Epithelial cell of proximal tubule (primary cell): ENCODE data around the gene ABCB1. TPM values are rescaled to one million over a fixed set of nuclear protein-coding genes. Genes with fewer than 3 reads are reported as not detected.

Experiments used
- DNase-seq: peaks from one replicate; pipeline ENCODE4 v3.0.0-alpha.2; 2011; ENCODE audit warnings: low read depth
- H3K4me3 ChIP-seq: 2 replicates; pipeline ENCODE4 v1.5.1; 2011; ENCODE audit warnings: low read depth, mild to moderate bottlenecking, low read length
- total RNA-seq: library from RNA; depleted of rRNA; stranded (reverse); fragments of >200 nt; gene quantifications from 2 replicates; pipeline ENCODE4 v1.2.3, GENCODE V29; 2015
- TF ChIP-seq, protein P1 (sequence below): conservative IDR thresholded peaks from 2 replicates; pipeline ENCODE4 v1.5.1; 2012; ENCODE audit warnings: low read depth, mild to moderate bottlenecking, low read length

The ABCB1 gene
- total RNA-seq, 1 donor from 2014 or later: 13.3 TPM

DNA sequence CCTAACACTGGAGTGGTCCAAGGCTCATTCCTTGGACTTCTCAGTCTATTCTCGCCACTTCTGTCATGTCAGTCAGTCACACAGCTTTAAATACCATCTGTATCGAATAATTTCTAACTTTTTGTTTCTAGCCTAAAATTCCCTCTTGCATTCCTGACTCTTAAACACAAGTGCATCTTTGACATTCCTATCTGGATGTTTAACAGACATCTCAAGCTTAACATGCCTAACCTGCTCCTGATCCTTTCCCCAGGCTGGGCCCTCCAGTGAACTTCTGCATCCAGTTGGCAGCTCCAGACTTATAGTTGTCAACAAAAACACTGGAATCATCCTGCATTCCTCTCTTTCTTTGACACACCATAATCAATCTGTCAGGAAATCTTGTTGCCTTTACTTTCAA is 120.7 kb downstream of the ABCB1 start:
- TF ChIP-seq, protein P1, sequence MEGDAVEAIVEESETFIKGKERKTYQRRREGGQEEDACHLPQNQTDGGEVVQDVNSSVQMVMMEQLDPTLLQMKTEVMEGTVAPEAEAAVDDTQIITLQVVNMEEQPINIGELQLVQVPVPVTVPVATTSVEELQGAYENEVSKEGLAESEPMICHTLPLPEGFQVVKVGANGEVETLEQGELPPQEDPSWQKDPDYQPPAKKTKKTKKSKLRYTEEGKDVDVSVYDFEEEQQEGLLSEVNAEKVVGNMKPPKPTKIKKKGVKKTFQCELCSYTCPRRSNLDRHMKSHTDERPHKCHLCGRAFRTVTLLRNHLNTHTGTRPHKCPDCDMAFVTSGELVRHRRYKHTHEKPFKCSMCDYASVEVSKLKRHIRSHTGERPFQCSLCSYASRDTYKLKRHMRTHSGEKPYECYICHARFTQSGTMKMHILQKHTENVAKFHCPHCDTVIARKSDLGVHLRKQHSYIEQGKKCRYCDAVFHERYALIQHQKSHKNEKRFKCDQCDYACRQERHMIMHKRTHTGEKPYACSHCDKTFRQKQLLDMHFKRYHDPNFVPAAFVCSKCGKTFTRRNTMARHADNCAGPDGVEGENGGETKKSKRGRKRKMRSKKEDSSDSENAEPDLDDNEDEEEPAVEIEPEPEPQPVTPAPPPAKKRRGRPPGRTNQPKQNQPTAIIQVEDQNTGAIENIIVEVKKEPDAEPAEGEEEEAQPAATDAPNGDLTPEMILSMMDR: no peak
- H3K4me3 ChIP-seq: no peak overlapping the region
- no peak for DNase-seq

DNA sequence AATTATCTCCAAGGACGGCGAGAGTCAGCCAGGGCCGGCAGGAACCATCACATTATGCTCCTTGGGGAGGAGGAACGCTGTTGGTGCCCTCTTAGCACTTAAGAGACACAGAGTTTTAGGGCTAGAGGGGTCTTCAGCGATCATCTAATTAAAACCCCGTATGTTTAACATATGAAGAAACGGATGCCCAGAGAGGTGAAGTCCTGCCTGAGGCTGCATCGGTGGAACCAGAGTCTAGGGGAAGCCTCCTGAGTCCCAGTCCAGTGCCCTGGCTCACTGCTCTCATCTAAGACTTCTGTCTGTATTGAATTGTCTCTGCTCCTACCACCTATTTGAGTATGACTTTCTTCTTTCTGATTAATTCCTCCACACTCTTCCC is 124.5 kb downstream of the ABCB1 start:
- no peak overlapping the region for H3K4me3 ChIP-seq
- DNase-seq: no peak
- TF ChIP-seq, protein P1: no peak

- H3K4me3 ChIP-seq: peak within 1 kb of the TSS; percentile 57
- TF ChIP-seq, protein P1: no peak
- DNase-seq: no peak
Observed at GRCh38 chr7:87475359-87476178, 125.1 kb downstream of the ABCB1 start, which contains the start of gene ABCB4. Gene ABCB4 (minus strand): TSS chr7:87475680. CDS start chr7:87475465, 215 bp downstream.

- TF ChIP-seq, protein P1: no peak
- DNase-seq: peak; percentile 27
- peak overlapping the region; percentile 57 for H3K4me3 ChIP-seq
Observed at GRCh38 chr7:87474533-87475358, 125.9 kb downstream of the ABCB1 start.

GRCh38 chr7:87473986-87474385 is 126.7 kb downstream of the ABCB1 start:
- no peak for DNase-seq
- H3K4me3 ChIP-seq: no peak overlapping the region
- TF ChIP-seq, protein P1: no peak

- TF ChIP-seq, protein P1: no peak
- no peak for DNase-seq
- H3K4me3 ChIP-seq: no peak overlapping the region
Observed at GRCh38 chr7:87473192-87473591, 127.5 kb downstream of the ABCB1 start.
